ENCODE data around the gene HSPB3.
A peak's percentile ranks its signal among the peaks of the same experiment; 100 is the strongest.
"Not testable (repeated sequence)": the region's sequence is repeated elsewhere in the genome, so short reads cannot be mapped to it uniquely, and the experiment has no call there.

Gene HSPB3

GRCh38 chr5:54455413-54456157, at the start of gene HSPB3:
HSPB3 (plus strand) TSS chr5:54455699; CDS start chr5:54455790, 91 bp downstream.
- peak; percentile 72 for DNase-seq (ENCODE audit: low spot score)

GRCh38 chr5:54411176-54411575, 44.3 kb upstream of the HSPB3 start:
- no peak for DNase-seq (ENCODE audit: low spot score)

GRCh38 chr5:54412913-54413312, 42.6 kb upstream of the HSPB3 start:
- DNase-seq (ENCODE audit: low spot score): no peak

- DNase-seq (ENCODE audit: low spot score): peak; percentile 54
Measured at GRCh38 chr5:54415147-54415546, 40.4 kb upstream of the HSPB3 start.

- DNase-seq (ENCODE audit: low spot score): peak; percentile 24
Measured at GRCh38 chr5:54415896-54416601, 39.5 kb upstream of the HSPB3 start.

GRCh38 chr5:54419573-54420423, 35.7 kb upstream of the HSPB3 start:
- peak; percentile 66 for DNase-seq (ENCODE audit: low spot score)

GRCh38 chr5:54420511-54420910, 35.0 kb upstream of the HSPB3 start:
- DNase-seq (ENCODE audit: low spot score): not testable (repeated sequence)

GRCh38 chr5:54421976-54422375, 33.5 kb upstream of the HSPB3 start:
- DNase-seq (ENCODE audit: low spot score): no peak

GRCh38 chr5:54425258-54425657, 30.2 kb upstream of the HSPB3 start:
- DNase-seq (ENCODE audit: low spot score): no peak

GRCh38 chr5:54426209-54426608, 29.3 kb upstream of the HSPB3 start:
- DNase-seq (ENCODE audit: low spot score): no peak

- DNase-seq (ENCODE audit: low spot score): not testable (repeated sequence)
Measured at GRCh38 chr5:54434650-54435049, 20.8 kb upstream of the HSPB3 start.

GRCh38 chr5:54438620-54439389, 16.7 kb upstream of the HSPB3 start:
- no peak for DNase-seq (ENCODE audit: low spot score)

GRCh38 chr5:54440456-54440893, 15.0 kb upstream of the HSPB3 start:
- DNase-seq (ENCODE audit: low spot score): no peak

GRCh38 chr5:54442271-54442670, 13.2 kb upstream of the HSPB3 start:
- DNase-seq (ENCODE audit: low spot score): no peak

- DNase-seq (ENCODE audit: low spot score): no peak
Measured at GRCh38 chr5:54443270-54443669, 12.2 kb upstream of the HSPB3 start.

- DNase-seq (ENCODE audit: low spot score): no peak
Measured at GRCh38 chr5:54445691-54446378, 9.7 kb upstream of the HSPB3 start.

GRCh38 chr5:54446379-54446732, 9.1 kb upstream of the HSPB3 start:
- DNase-seq (ENCODE audit: low spot score): no peak

GRCh38 chr5:54449923-54450322, 5.6 kb upstream of the HSPB3 start:
- no peak for DNase-seq (ENCODE audit: low spot score)

GRCh38 chr5:54450542-54450941, 5.0 kb upstream of the HSPB3 start:
- DNase-seq (ENCODE audit: low spot score): no peak

GRCh38 chr5:54453046-54453445, 2.5 kb upstream of the HSPB3 start:
- DNase-seq (ENCODE audit: low spot score): no peak

GRCh38 chr5:54454602-54455001, 897 bp upstream of the HSPB3 start:
- DNase-seq (ENCODE audit: low spot score): no peak

Measured in LoVo (cell line).